GM12878 (cell line): ENCODE data around the gene EHD4. TPM values are rescaled to one million over a fixed set of nuclear protein-coding genes. Genes with fewer than 3 reads are reported as not detected.

Experiments used
- ATAC-seq: fragments of 200-7000 bp; cut with Tn5 transposase; 3 replicates; pipeline ENCODE4 v1.9.1; 2020; ENCODE audit warnings: mild to moderate bottlenecking, moderate library complexity
- BruUV-seq: library from RNA; stranded (reverse); fragments of 400-500 nt; replicated peaks from 2 replicates; lab custom pipeline; 2021; lab: Mats Ljungman, UMichigan
- CTCF ChIA-PET: fragments of 300-600 bp; sonication (Branson Sonifier 250); formaldehyde crosslinking; extraction: SDS; loops from one replicate; lab custom pipeline; 2021; ENCODE audit warnings: inconsistent platforms; lab: Yijun Ruan, JAX
- POLR2A ChIA-PET: fragments of 350-600 bp; formaldehyde crosslinking; extraction: SDS; loops from one replicate; lab custom pipeline; 2021; ENCODE audit warnings: inconsistent platforms; lab: Charles Lee
- RAD21 ChIA-PET: fragments of 300-600 bp; sonication (Branson Sonifier 250); formaldehyde crosslinking; loops from one replicate; lab custom pipeline; 2023; ENCODE audit warnings: antibody characterized with exemption; ENCODE audit not compliant: unreplicated experiment; lab: Charles Lee
- SMC1A ChIA-PET: fragments of 300-600 bp; sonication (Branson Sonifier 250); formaldehyde crosslinking; loops from one replicate; lab custom pipeline; 2023; ENCODE audit not compliant: unreplicated experiment, uncharacterized antibody; lab: Charles Lee
- DNase-seq: peaks from one replicate; pipeline ENCODE4 v3.0.0-alpha.2; 2011; ENCODE audit warnings: low read depth, low spot score
- FAIRE-seq: peaks from 3 replicates; lab custom pipeline; 2011; peaks lifted over from hg19 to GRCh38; lab: Jason Lieb, UNC
- H2AFZ ChIP-seq: 2 replicates; pipeline ENCODE4 v1.6.0; 2011; ENCODE audit warnings: low read depth, low read length, control low read depth; ENCODE audit not compliant: control insufficient read depth
- H3K27ac ChIP-seq: 2 replicates; pipeline ENCODE4 v1.5.1; 2011; ENCODE audit warnings: control low read depth; ENCODE audit not compliant: control insufficient read depth, insufficient read depth
- H3K27me3 ChIP-seq, 2 experiments: replicated peaks in 1 of 2; 2 replicates each; pipeline versions ENCODE4 v1.6.0 to v1.6.1; 2011; ENCODE audit warnings: low read length in 1 of 2; ENCODE audit not compliant: control insufficient read depth in 2 of 2, insufficient read depth in 2 of 2
- H3K36me3 ChIP-seq, 2 experiments: 2 replicates each; pipeline ENCODE4 v1.5.1; 2011; ENCODE audit warnings: low read length in 1 of 2; ENCODE audit not compliant: control insufficient read depth in 2 of 2, insufficient read depth in 2 of 2
- H3K4me1 ChIP-seq: 2 replicates; pipeline ENCODE4 v1.6.1; 2011; ENCODE audit warnings: mild to moderate bottlenecking, low read length, moderate library complexity, mixed read lengths; ENCODE audit not compliant: control insufficient read depth, insufficient read depth
- H3K4me2 ChIP-seq: 2 replicates; pipeline ENCODE4 v1.6.0; 2011; ENCODE audit warnings: control low read depth; ENCODE audit not compliant: control insufficient read depth, insufficient read depth
- H3K4me3 ChIP-seq: fragments of 200-600 bp; sonication (generic); 2 replicates; pipeline ENCODE4 v1.5.1; 2016
- H3K79me2 ChIP-seq: 2 replicates; pipeline ENCODE4 v1.6.0; 2011; ENCODE audit warnings: low read length; ENCODE audit not compliant: control insufficient read depth, insufficient read depth
- H3K9ac ChIP-seq: 2 replicates; pipeline ENCODE4 v1.8.0; 2011; ENCODE audit warnings: low read length, control low read depth, mixed read lengths; ENCODE audit not compliant: control insufficient read depth, insufficient read depth
- H3K9me3 ChIP-seq: replicated peaks from 3 replicates; pipeline ENCODE4 v1.5.1; 2011; ENCODE audit warnings: mild to moderate bottlenecking, low read length; ENCODE audit not compliant: control insufficient read depth, insufficient read depth
- H4K20me1 ChIP-seq: 2 replicates; pipeline ENCODE4 v1.6.0; 2011; ENCODE audit not compliant: control insufficient read depth, insufficient read depth
- FOXM1 ChIP-seq: IDR thresholded peaks from 2 replicates; pipeline ENCODE4 v1.6.1; 2012; ENCODE audit warnings: low read depth, mild to moderate bottlenecking, inconsistent platforms, low read length, moderate library complexity
- HDGF ChIP-seq: fragments of 450-650 bp; IDR thresholded peaks from 2 replicates; pipeline ENCODE4 v1.6.1; 2016; ENCODE audit warnings: antibody characterized with exemption
- LARP7 ChIP-seq: fragments of 450-650 bp; IDR thresholded peaks from 2 replicates; pipeline ENCODE4 v1.6.1; 2017; ENCODE audit warnings: mild to moderate bottlenecking
- PAX5 ChIP-seq: IDR thresholded peaks from 2 replicates; pipeline ENCODE4 v1.6.1; 2011; ENCODE audit warnings: low read depth, low read length, borderline replicate concordance
- PKNOX1 ChIP-seq: fragments of 450-650 bp; IDR thresholded peaks from 2 replicates; pipeline ENCODE4 v1.6.1; 2016; ENCODE audit warnings: mild to moderate bottlenecking
- POLR2AphosphoS5 ChIP-seq: IDR thresholded peaks from 2 replicates; pipeline ENCODE4 v1.6.1; 2011; ENCODE audit warnings: mild to moderate bottlenecking, low read length, inconsistent platforms
- RAD21 ChIP-seq: IDR thresholded peaks from 2 replicates; pipeline ENCODE4 v1.6.1; 2011; ENCODE audit warnings: mild to moderate bottlenecking, low read depth, low read length, moderate library complexity; ENCODE audit not compliant: insufficient read depth
- SMAD5 ChIP-seq: IDR thresholded peaks from 2 replicates; pipeline ENCODE4 v1.6.1; 2016; ENCODE audit warnings: antibody characterized with exemption, low read depth
- WRNIP1 ChIP-seq: IDR thresholded peaks from 2 replicates; pipeline ENCODE4 v1.6.1; 2011; ENCODE audit warnings: low read depth, low read length, improper control_type of control experiment, borderline replicate concordance
- YY1 ChIP-seq: IDR thresholded peaks from 2 replicates; pipeline ENCODE4 v1.6.1; 2011; ENCODE audit warnings: low read depth, mild to moderate bottlenecking, low read length
- ZNF207 ChIP-seq: fragments of 450-650 bp; IDR thresholded peaks from 2 replicates; pipeline ENCODE4 v1.6.1; 2014; ENCODE audit warnings: antibody characterized with exemption, mild to moderate bottlenecking, borderline replicate concordance
- WGBS: methylation state at CpG from one replicate; pipeline ENCODE4 v1.1.6; 2016; ENCODE audit warnings: low lambda C conversion rate; ENCODE audit not compliant: insufficient replicate concordance, insufficient coverage; ENCODE audit errors: missing lambda C conversion rate; 5-methylcytosine and 5-hydroxymethylcytosine counted together
- in situ Hi-C: fragments of 300-500 bp; cut with MboI; formaldehyde crosslinking; loops from 9 replicates; pipeline ENCODE4 v1.14.3; 2018; ENCODE audit warnings: mixed read lengths
- intact Hi-C: fragments of 100-400 bp; cut with micrococcal nuclease; formaldehyde crosslinking; loops from one replicate; pipeline ENCODE4 v1.14.2; 2022; ENCODE audit not compliant: unreplicated experiment
- polyA plus RNA-seq, 11 experiments: library from polyadenylated mRNA; depleted of rRNA in 4 of 11; unstranded in 6 of 11; stranded (reverse) in 5 of 11; fragments of >200 nt; fragmentation: Nextera tagmentation in 4 of 11; fragmentation: Illumina TruSeq in 1 of 11; extraction: Ambion mirVana in 4 of 11; extraction: Trizol in 1 of 11; gene quantifications; 1 replicate in 1 of 11; 2 replicates in 10 of 11; pipeline versions ENCODE4 v1.2.1 to v1.2.3, GENCODE V29; 2011 to 2016; ENCODE audit warnings: inconsistent platforms in 2 of 11, missing spikeins in 2 of 11, low read depth in 1 of 11
- total RNA-seq, 4 experiments: library from RNA; depleted of rRNA in 3 of 4; stranded (reverse); fragments of >200 nt in 3 of 4; fragmentation: Illumina TruSeq in 1 of 4; extraction: Trizol in 1 of 4; gene quantifications; 2 replicates each; pipeline versions ENCODE4 v1.2.1 to v1.2.3, GENCODE V29; 2013 to 2021
- TF ChIP-seq, protein P1 (sequence below): IDR thresholded peaks from 2 replicates; pipeline ENCODE4 v1.6.1; 2011; ENCODE audit warnings: mild to moderate bottlenecking, low read depth, low read length, moderate library complexity; ENCODE audit not compliant: insufficient replicate concordance

Gene EHD4
- total and polyA plus RNA-seq, 10 of the 15 experiments (the other 5 are each of a cell fraction or from before 2014, with no cell fraction given), result 4.2 to 62.9 (median 44.7) TPM

DNA sequence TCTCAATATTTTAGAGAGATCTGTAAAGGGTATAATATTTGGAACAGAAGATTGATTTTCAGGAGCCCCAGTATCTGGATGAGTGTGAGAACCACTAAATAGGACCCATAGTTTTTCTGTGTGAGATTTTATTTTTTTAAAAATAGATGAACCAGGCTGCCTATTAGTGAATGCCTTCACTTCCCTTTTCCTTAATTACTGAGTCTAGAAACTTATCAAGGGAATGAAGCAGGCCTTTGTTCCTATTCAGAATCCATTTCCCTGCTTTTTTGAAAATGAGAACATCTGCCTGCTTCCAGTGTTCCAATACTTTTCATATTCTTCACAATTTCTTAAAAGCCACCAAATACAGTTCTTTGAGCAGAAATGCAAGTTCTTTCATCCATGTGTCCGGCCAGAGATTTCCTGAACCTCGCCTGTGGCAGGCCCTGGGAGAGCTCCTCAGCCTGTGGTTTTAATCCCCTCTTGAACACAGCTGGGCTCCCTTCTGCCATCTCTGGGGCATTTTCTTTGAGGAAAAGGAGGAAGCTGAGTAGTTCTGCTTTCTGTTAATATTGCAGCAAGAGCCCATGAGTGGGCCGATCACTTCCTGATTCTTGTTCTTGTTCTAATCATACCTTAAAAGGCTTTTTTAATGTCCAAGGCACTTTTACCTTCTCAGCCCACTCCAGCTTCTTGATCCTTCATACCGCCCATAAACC, 4.7 kb downstream of the EHD4 start (continued):
- TF ChIP-seq SMAD5 (no peak), ZNF207 (no peak), FOXM1 (no peak)

DNA sequence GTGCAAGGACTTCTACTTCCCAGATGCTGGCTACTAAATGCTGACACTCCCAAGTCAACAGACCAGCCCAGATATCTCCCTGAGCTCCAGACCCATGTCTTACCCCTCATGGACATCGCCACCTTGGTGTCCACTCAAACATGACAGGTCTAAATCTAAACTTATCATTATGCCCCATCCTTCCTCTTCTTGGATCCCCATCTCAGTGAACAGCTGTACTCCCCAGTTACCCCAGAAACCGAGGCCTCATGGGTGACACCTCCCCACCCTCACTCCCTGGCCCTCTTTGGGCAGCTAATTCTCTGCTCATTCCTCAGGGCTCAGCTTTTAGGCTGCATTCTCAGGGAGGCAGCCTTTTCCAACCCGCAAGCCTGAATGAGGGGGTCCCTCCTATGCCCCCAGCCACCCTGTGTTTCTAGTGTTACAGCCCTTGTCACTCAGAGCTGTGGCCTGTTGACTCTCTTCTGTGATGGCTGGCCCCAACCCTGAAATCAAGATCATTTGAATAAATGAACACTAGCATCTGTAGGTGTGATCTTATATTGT, 5.4 kb downstream of the EHD4 start:
- Histone ChIP-seq H2AFZ (no peak overlapping the region), H3K9ac (peak overlapping the region; percentile 94), H3K27ac (peak overlapping the region; percentile 100), H3K79me2 (peaks cover 87% of the 10 kb centered on the region), H3K27me3 (no peaks in the 10 kb centered on the region), H3K9me3 (no peaks in the 10 kb centered on the region), H3K36me3 (peaks cover 0 to 14% of the 10 kb centered on the region in 2 experiments; a peak in 2 of 4 replicates), H3K4me1 (peaks cover 35% of the 10 kb centered on the region), H4K20me1 (no peaks in the 10 kb centered on the region), H3K4me2 (peak overlapping the region; percentile 91), H3K4me3 (peak overlapping the region; percentile 55; the same call in 1 of the 2 replicates)
- ChIA-PET CTCF (interaction anchor here (0.7 to 3.5 kb wide), 8 partner anchors 10 to 87 kb away, joined by 3 to 13 read pairs (median 3); no protein-coding TSS in a partner anchor), POLR2A (interaction anchor here (0.5 to 7.2 kb wide), 5 partner anchors 11 to 693 kb away, joined by 3 to 67 read pairs (median 6); no protein-coding TSS in a partner anchor), SMC1A (interaction anchor here (0.7 to 9.7 kb wide), 6 partner anchors 11 to 193 kb away, joined by 3 to 179 read pairs (median 4); partner anchors contain the start of gene MAPKBP1), RAD21 (interaction anchor here (1.0 to 9.0 kb wide), 3 partner anchors 32 to 194 kb away, joined by 4 to 97 read pairs (median 8); no protein-coding TSS in a partner anchor)
- ATAC-seq (no peak), DNase-seq (no peak), FAIRE-seq (no peak)
- peak; percentile 50 for TF ChIP-seq POLR2AphosphoS5
- no peak for TF ChIP-seq LARP7
- TF ChIP-seq PAX5, result 0 out of 2 replicates have a peak, but pooled peaks have one; percentile 17
- TF ChIP-seq PKNOX1, result peak; percentile 82
- no peak for TF ChIP-seq RAD21
- 0 out of 2 replicates have a peak, but pooled peaks have one; percentile 12 for TF ChIP-seq YY1
- TF ChIP-seq, protein P1, sequence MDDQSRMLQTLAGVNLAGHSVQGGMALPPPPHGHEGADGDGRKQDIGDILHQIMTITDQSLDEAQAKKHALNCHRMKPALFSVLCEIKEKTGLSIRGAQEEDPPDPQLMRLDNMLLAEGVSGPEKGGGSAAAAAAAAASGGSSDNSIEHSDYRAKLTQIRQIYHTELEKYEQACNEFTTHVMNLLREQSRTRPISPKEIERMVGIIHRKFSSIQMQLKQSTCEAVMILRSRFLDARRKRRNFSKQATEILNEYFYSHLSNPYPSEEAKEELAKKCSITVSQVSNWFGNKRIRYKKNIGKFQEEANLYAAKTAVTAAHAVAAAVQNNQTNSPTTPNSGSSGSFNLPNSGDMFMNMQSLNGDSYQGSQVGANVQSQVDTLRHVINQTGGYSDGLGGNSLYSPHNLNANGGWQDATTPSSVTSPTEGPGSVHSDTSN, result no peak
- peak; percentile 86; the same call in 1 of the 2 replicates for TF ChIP-seq HDGF
- 0 out of 2 replicates have a peak, but pooled peaks have one; percentile 45 for TF ChIP-seq WRNIP1
- intact Hi-C loops, result no loop called here
- in situ Hi-C loops, result no loop called here
- 68% methylated on average over 3 of the region's 3 CpGs for whole genome bisulfite sequencing
- no TSS peak for BruUV-seq
